ENCODE results near the gene GPR137C.
"Not testable (repeated sequence)": the region's sequence is repeated elsewhere in the genome, so short reads cannot be mapped to it uniquely, and the experiment has no call there.

The GPR137C gene

GRCh38 chr14:52551205-52551604, 1.4 kb upstream of the GPR137C start:
- H3K4me3 Mint-ChIP-seq = peak overlapping the region; percentile 94
- no peak overlapping the region for H3K27ac Mint-ChIP-seq
- peaks cover 10% of the 10 kb centered on the region for H3K27me3 Mint-ChIP-seq
- H3K4me1 Mint-ChIP-seq (ENCODE audit: low read depth) = peaks cover 24% of the 10 kb centered on the region
- H3K9me3 Mint-ChIP-seq = no peaks in the 10 kb centered on the region
- no peaks in the 10 kb centered on the region for H3K36me3 Mint-ChIP-seq (ENCODE audit: low read depth)

GRCh38 chr14:52551696-52552062, 957 bp upstream of the GPR137C start:
- Mint-ChIP-seq H3K27me3 (peaks cover 14% of the 10 kb centered on the region), H3K27ac (peak overlapping the region; percentile 89), H3K4me1 (ENCODE audit: low read depth) (peaks cover 24% of the 10 kb centered on the region), H3K4me3 (peak overlapping the region; percentile 94), H3K36me3 (ENCODE audit: low read depth) (no peaks in the 10 kb centered on the region), H3K9me3 (no peaks in the 10 kb centered on the region)

- Mint-ChIP-seq H3K4me1 (ENCODE audit: low read depth) (peaks cover 24% of the 10 kb centered on the region), H3K27ac (peak overlapping the region; percentile 50), H3K36me3 (ENCODE audit: low read depth) (no peaks in the 10 kb centered on the region), H3K4me3 (peak overlapping the region; percentile 94), H3K27me3 (peaks cover 17% of the 10 kb centered on the region), H3K9me3 (no peaks in the 10 kb centered on the region)
Measured at GRCh38 chr14:52553002-52553670, 500 bp downstream of the GPR137C start.

GRCh38 chr14:52553671-52554575, 1.3 kb downstream of the GPR137C start:
- peaks cover 17% of the 10 kb centered on the region for H3K27me3 Mint-ChIP-seq
- H3K4me3 Mint-ChIP-seq = peak overlapping the region; percentile 88
- no peaks in the 10 kb centered on the region for H3K9me3 Mint-ChIP-seq
- H3K4me1 Mint-ChIP-seq (ENCODE audit: low read depth) = peaks cover 24% of the 10 kb centered on the region
- H3K36me3 Mint-ChIP-seq (ENCODE audit: low read depth) = no peaks in the 10 kb centered on the region
- peak overlapping the region; percentile 80 for H3K27ac Mint-ChIP-seq

GRCh38 chr14:52558688-52559087, 6.1 kb downstream of the GPR137C start:
- H3K36me3 Mint-ChIP-seq (ENCODE audit: low read depth) = no peaks in the 10 kb centered on the region
- H3K27ac Mint-ChIP-seq = no peak overlapping the region
- H3K4me3 Mint-ChIP-seq = no peak overlapping the region
- H3K27me3 Mint-ChIP-seq = peaks cover 17% of the 10 kb centered on the region
- peaks cover 4% of the 10 kb centered on the region for H3K4me1 Mint-ChIP-seq (ENCODE audit: low read depth)
- H3K9me3 Mint-ChIP-seq = no peaks in the 10 kb centered on the region

GRCh38 chr14:52563120-52563519, 10.5 kb downstream of the GPR137C start:
- Mint-ChIP-seq H3K36me3 (ENCODE audit: low read depth) (no peaks in the 10 kb centered on the region), H3K4me3 (no peak overlapping the region), H3K9me3 (no peaks in the 10 kb centered on the region), H3K27ac (no peak overlapping the region), H3K4me1 (ENCODE audit: low read depth) (no peaks in the 10 kb centered on the region), H3K27me3 (no peaks in the 10 kb centered on the region)

GRCh38 chr14:52568454-52568853, 15.8 kb downstream of the GPR137C start:
- H3K4me3 Mint-ChIP-seq; H3K27ac Mint-ChIP-seq; H3K4me1 Mint-ChIP-seq (ENCODE audit: low read depth): not testable (repeated sequence)
- H3K27me3 Mint-ChIP-seq = peaks cover 14% of the 10 kb centered on the region
- peaks cover 15% of the 10 kb centered on the region for H3K36me3 Mint-ChIP-seq (ENCODE audit: low read depth)
- H3K9me3 Mint-ChIP-seq = peaks cover 32% of the 10 kb centered on the region

- no peak overlapping the region for H3K4me3 Mint-ChIP-seq
- peaks cover 6% of the 10 kb centered on the region for H3K36me3 Mint-ChIP-seq (ENCODE audit: low read depth)
- H3K4me1 Mint-ChIP-seq (ENCODE audit: low read depth) = no peaks in the 10 kb centered on the region
- H3K27ac Mint-ChIP-seq = no peak overlapping the region
- H3K9me3 Mint-ChIP-seq = peaks cover 21% of the 10 kb centered on the region
- H3K27me3 Mint-ChIP-seq = peaks cover 13% of the 10 kb centered on the region
Measured at GRCh38 chr14:52575858-52576257, 23.2 kb downstream of the GPR137C start.

GRCh38 chr14:52583544-52583943, 30.9 kb downstream of the GPR137C start:
- H3K4me3 Mint-ChIP-seq = no peak overlapping the region
- H3K4me1 Mint-ChIP-seq (ENCODE audit: low read depth) = no peaks in the 10 kb centered on the region
- H3K9me3 Mint-ChIP-seq = no peaks in the 10 kb centered on the region
- no peak overlapping the region for H3K27ac Mint-ChIP-seq
- H3K36me3 Mint-ChIP-seq (ENCODE audit: low read depth) = no peaks in the 10 kb centered on the region
- no peaks in the 10 kb centered on the region for H3K27me3 Mint-ChIP-seq

GRCh38 chr14:52589646-52590045, 37.0 kb downstream of the GPR137C start:
- H3K4me1 Mint-ChIP-seq (ENCODE audit: low read depth) = no peaks in the 10 kb centered on the region
- no peak overlapping the region for H3K4me3 Mint-ChIP-seq
- no peaks in the 10 kb centered on the region for H3K9me3 Mint-ChIP-seq
- H3K27me3 Mint-ChIP-seq = no peaks in the 10 kb centered on the region
- H3K27ac Mint-ChIP-seq = no peak overlapping the region
- no peaks in the 10 kb centered on the region for H3K36me3 Mint-ChIP-seq (ENCODE audit: low read depth)

GRCh38 chr14:52590318-52590717, 37.7 kb downstream of the GPR137C start:
- Mint-ChIP-seq H3K4me3 (no peak overlapping the region), H3K9me3 (no peaks in the 10 kb centered on the region), H3K27ac (no peak overlapping the region), H3K4me1 (ENCODE audit: low read depth) (no peaks in the 10 kb centered on the region), H3K27me3 (no peaks in the 10 kb centered on the region), H3K36me3 (ENCODE audit: low read depth) (no peaks in the 10 kb centered on the region)

GRCh38 chr14:52596320-52596719, 43.7 kb downstream of the GPR137C start:
- no peak overlapping the region for H3K27ac Mint-ChIP-seq
- peaks cover 3% of the 10 kb centered on the region for H3K9me3 Mint-ChIP-seq
- H3K36me3 Mint-ChIP-seq (ENCODE audit: low read depth) = no peaks in the 10 kb centered on the region
- no peaks in the 10 kb centered on the region for H3K27me3 Mint-ChIP-seq
- no peaks in the 10 kb centered on the region for H3K4me1 Mint-ChIP-seq (ENCODE audit: low read depth)
- no peak overlapping the region for H3K4me3 Mint-ChIP-seq

- Mint-ChIP-seq H3K9me3 (peaks cover 3% of the 10 kb centered on the region), H3K27ac (no peak overlapping the region), H3K36me3 (ENCODE audit: low read depth) (no peaks in the 10 kb centered on the region), H3K27me3 (no peaks in the 10 kb centered on the region), H3K4me1 (ENCODE audit: low read depth) (no peaks in the 10 kb centered on the region), H3K4me3 (no peak overlapping the region)
Measured at GRCh38 chr14:52596861-52597260, 44.2 kb downstream of the GPR137C start.

GRCh38 chr14:52598568-52598967, 45.9 kb downstream of the GPR137C start:
- Mint-ChIP-seq H3K4me3 (no peak overlapping the region), H3K9me3 (peaks cover 3% of the 10 kb centered on the region), H3K27ac (no peak overlapping the region), H3K36me3 (ENCODE audit: low read depth) (no peaks in the 10 kb centered on the region), H3K4me1 (ENCODE audit: low read depth) (no peaks in the 10 kb centered on the region), H3K27me3 (no peaks in the 10 kb centered on the region)

GRCh38 chr14:52599974-52600373, 47.3 kb downstream of the GPR137C start:
- Mint-ChIP-seq H3K27ac (no peak overlapping the region), H3K27me3 (no peaks in the 10 kb centered on the region), H3K36me3 (ENCODE audit: low read depth) (no peaks in the 10 kb centered on the region), H3K4me1 (ENCODE audit: low read depth) (no peaks in the 10 kb centered on the region), H3K4me3 (no peak overlapping the region), H3K9me3 (peaks cover 5% of the 10 kb centered on the region)
